ENCODE measurements around the gene PRKAG2.

- TF ChIP-seq MYC (IDR thresholded peaks at IDR 0.05; ENCODE audit: low read depth, low read length) (no peak), CTCF (IDR thresholded peaks at IDR 0.05; ENCODE audit: low read depth, low read length) (no peak), POLR2A (IDR thresholded peaks at IDR 0.05; ENCODE audit: extremely low read depth, insufficient read length) (no peak)
- TF ChIP-seq, protein P1, sequence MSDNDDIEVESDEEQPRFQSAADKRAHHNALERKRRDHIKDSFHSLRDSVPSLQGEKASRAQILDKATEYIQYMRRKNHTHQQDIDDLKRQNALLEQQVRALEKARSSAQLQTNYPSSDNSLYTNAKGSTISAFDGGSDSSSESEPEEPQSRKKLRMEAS (IDR thresholded peaks at IDR 0.05; ENCODE audit: low read depth, low read length): peak; percentile 39; the same call in 1 of the 2 replicates
Observed at GRCh38 chr7:151709141-151710038, 167.5 kb downstream of the PRKAG2 start.

All from NB4 (cell line).